GM04504 (cell line): ENCODE measurements around the gene SOX1.

Source experiments
- DNase-seq: peaks from one replicate; pipeline ENCODE4 v3.0.0-alpha.2; 2012; ENCODE audit warnings: low read depth

Gene SOX1

GRCh38 chr13:112106478-112107141 is 39.7 kb downstream of the SOX1 start:
- DNase-seq: no peak

- no peak for DNase-seq
Measured at GRCh38 chr13:112107289-112107688, 40.3 kb downstream of the SOX1 start.

- no peak for DNase-seq
Measured at GRCh38 chr13:112110479-112110878, 43.5 kb downstream of the SOX1 start.

DNA sequence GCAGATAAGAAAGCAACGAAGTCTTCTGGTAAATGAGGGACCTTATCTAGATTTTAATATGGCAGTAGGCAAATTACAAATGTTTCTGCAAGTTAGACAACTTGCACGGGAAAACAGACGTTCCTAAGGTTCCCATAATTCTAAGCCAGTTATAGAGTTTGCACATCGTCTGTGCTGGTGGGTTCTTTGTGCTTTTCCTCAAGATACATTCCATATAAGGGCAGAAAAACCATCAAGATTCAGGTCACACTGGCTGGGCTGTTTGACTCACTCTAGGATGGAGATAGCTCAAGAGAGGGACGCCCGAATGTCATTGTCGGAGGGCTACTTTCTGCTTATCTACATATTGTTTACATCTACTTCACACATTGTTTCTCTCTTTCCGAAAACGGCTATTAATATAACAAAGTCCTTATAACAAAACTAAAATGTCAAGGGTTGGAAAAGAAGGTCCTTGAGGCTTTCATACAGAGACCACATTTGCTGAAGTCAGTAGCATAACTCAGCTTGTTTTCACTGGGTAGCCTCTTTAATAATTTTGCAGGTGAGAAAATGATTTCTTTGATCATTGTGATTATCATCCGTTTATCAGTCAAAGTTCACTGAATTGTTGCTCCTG is 44.4 kb downstream of the SOX1 start:
- no peak for DNase-seq

DNA sequence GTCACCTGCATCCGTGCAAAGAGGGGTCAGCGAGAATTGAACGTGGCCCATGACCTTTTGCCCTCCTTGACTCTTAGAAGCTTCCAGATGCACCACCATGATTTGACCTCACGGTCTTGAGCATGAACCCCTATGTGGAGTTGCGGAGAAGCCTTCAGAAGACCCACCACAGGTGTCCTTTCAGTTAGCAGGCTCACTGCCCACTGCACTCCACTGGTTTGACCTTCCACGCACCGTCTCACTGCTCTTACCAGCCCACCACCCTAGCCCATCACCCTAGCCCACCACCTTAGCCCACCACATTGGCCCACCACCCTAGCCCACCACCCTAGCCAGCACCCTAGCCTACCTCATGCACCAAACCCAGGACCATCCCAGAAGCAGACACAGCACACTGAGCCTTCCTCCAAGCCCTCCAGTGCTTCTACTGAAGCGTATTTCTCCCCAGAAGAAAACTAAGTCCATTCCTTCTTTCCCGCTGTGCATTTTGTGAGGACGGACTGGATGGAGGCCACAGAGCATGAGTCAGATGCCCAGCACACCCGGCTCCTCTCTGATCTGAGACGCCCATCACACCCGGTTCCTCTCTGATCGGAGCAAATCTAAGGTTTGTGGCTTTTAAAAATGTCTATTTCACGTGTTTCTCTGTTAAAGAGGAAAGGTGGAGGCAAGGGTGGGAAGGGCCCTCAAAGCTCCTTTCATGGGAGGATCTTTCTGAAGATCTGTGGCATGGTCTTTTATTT is 45.8 kb downstream of the SOX1 start:
- DNase-seq: no peak

- DNase-seq: no peak
Measured at GRCh38 chr13:112113348-112113747, 46.4 kb downstream of the SOX1 start.

DNA sequence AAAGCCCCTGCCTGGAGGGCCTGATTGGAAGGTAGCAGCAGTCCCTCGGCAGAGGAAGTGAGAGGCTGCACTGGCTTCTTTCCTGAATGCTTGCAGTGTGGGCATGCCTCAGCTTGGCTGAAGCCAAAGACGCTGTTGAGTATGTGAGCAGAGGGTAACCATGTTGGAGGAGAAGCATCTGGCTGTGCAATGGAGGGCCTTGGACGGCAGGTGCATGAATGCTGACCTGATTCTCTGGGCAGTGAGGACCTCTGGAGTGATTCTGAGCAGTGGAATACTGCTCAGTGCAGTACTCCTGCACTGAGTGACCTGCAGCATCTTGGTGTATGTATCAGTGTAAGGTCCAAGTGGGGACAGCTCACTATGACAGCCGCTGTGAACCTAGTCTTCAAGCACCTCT is 46.9 kb downstream of the SOX1 start:
- DNase-seq: no peak

DNA sequence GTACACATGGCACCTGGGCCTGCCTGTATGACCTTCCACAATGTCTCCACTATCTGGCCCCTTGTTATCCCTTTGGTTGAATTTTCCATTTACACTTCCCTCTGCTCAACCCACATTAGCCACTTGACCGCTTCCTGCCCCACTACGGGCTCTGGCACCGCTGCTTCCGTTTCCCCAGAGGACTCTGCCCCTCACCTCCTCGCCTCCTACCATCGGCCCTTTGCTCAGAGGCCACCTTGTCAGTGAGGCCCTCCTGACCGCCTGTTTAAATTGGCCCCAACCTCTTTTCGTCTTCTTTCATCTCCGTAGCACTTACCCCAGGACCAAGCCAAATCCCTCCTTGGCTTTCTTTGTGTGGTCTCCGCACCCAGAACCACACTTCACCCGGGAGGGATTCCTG is 47.4 kb downstream of the SOX1 start:
- DNase-seq: no peak

GRCh38 chr13:112115403-112116091 is 48.6 kb downstream of the SOX1 start:
- no peak for DNase-seq

- no peak for DNase-seq
Measured at GRCh38 chr13:112116187-112116950, 49.4 kb downstream of the SOX1 start.

DNA sequence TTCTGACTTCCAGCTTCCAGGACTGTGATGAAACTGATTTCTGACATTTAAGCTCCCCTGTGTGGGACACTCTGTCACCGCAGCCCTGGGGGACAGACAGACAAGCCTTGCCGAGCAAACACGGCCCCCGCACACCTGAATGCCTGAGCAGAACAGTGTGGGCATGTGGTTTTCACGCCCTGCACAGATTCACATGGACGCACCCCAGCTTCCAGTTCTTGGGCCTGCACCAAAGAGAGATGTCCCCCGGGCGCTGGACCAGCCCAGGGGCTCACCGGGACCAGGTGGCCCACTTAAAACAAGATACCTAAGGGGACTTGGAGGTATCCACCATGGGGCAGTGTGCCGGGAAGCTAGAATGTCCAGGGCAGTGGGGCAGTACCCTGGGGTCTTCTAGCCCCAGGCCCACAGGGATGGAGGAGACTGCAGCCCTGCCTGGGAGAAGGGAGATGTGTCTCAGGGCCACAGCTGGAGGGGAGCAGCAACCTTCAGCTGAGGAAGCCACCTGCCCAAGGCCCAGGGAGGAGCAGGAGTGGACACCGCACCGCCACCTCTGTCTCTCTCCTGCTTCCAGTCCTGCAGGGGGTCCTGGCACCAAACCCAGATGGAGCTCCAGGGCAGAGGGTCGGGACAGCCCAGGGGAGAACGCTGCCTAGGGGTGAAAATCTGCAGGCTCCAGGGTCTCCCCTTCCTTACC is 50.5 kb downstream of the SOX1 start:
- no peak for DNase-seq

- DNase-seq: no peak
Measured at GRCh38 chr13:112117955-112118302, 51.0 kb downstream of the SOX1 start.

- no peak for DNase-seq
Measured at GRCh38 chr13:112118451-112119064, 51.6 kb downstream of the SOX1 start.

DNA sequence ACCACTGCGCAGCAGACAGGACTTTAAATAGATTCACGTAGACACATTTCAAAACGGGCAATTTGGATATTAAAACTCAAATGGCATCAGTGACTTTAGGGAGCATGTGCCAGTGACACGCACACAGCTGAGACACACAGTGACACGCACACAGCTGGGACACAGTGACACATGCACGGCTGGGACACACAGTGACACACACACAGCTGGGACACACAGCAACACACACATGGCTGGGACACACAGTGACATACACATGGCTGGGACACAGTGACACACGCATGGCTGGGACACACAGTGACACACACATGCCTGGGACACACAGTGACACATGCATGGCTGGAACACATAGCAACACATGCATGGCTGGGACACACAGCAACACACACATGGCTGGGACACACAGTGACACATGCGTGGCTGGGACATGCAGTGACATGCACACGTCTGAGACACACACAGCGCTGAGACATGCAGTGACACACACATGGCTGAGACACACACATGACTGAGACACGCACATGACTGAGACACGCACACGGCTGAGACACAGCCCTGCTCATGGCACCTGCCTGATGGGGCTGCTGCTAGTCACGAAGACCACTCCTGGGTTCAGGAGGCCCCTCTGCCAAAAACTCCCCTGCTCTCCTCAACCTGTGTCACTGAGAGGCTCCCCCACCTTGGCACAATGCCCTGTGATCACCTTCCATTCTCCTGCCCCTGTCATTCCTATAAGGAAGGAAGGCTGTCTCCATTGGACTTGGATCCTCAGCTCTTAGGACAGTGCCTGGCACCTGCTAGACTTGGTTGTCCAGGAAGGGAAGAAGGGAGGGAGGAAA is 52.5 kb downstream of the SOX1 start:
- DNase-seq: no peak

- DNase-seq: no peak
Measured at GRCh38 chr13:112120031-112120373, 53.1 kb downstream of the SOX1 start.
